ENCODE data around the gene RIBC1.
"Not testable (repeated sequence)": the region's sequence is repeated elsewhere in the genome, so short reads cannot be mapped to it uniquely, and the experiment has no call there.

RIBC1 gene

DNA sequence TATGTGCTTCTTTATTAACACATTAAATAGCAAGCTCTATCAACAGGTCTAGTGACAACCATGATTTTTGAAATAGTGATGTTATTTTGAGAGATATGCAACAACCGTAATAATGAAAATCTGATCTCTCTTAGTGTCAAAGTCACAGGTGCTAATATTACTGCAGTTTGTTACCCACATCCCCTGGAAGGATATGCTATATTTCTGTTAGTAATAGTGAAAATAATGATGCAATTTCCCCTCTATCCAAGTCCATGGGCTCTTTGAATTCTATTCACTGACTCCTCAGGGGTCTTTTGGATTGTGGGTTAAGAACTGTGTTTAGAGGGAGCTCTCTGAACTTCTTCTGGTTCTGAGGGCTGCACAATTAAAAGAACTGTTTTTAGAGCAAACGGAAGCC is 14.5 kb downstream of the RIBC1 start:
- no peak for DNase-seq

DNA sequence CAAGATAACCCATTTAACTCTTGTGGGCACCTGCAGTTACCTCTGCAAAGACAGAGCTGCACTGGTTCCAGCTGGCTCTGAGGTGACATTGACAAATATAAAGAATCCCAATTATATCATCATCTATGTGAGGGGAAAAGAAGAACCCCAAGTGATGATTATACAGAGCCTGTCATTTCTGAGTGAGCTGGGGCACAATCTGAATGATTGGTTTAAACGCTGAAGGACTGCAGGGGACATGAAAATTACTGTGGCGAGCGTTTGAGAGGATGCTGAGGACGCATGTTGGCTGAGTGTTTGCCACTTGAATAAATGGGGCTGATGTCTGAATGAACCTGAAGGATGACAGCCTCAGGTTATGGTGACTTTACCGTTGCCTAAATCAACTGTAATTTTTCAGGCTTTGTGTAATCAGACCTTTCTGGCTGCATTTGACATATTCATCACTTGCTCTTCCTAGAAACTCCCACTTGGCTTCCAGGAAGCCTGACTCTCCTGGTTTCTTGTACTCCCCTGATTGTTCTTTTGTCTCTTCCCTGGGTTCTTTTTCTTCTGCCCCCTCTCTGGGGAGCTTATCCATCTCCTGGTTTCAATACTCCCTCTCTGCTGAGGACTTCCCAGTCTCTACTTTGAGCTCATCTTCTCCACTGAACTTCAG is 15.6 kb downstream of the RIBC1 start:
- DNase-seq, result no peak

DNA sequence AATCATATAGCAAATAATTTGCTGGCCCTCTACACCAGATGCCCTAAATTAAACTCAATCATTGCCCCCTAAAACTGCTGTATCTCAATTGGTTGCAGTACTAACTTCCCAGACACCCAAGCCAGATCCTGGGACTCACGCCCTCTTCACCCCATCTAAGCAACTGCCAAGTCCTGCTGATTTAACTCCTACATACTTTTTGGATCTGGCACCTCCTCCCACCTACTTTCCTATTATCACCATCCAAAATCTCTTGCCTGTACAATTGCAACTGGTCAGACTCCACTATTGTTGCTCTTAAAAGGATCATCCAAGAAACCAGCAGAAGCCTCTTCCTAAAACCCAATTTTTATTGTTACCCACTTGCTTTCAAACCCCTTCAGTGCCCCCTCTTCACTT is 16.2 kb downstream of the RIBC1 start:
- no peak for DNase-seq

GRCh38 chrX:53440101-53440500 is 17.4 kb downstream of the RIBC1 start:
- no peak for DNase-seq

DNA sequence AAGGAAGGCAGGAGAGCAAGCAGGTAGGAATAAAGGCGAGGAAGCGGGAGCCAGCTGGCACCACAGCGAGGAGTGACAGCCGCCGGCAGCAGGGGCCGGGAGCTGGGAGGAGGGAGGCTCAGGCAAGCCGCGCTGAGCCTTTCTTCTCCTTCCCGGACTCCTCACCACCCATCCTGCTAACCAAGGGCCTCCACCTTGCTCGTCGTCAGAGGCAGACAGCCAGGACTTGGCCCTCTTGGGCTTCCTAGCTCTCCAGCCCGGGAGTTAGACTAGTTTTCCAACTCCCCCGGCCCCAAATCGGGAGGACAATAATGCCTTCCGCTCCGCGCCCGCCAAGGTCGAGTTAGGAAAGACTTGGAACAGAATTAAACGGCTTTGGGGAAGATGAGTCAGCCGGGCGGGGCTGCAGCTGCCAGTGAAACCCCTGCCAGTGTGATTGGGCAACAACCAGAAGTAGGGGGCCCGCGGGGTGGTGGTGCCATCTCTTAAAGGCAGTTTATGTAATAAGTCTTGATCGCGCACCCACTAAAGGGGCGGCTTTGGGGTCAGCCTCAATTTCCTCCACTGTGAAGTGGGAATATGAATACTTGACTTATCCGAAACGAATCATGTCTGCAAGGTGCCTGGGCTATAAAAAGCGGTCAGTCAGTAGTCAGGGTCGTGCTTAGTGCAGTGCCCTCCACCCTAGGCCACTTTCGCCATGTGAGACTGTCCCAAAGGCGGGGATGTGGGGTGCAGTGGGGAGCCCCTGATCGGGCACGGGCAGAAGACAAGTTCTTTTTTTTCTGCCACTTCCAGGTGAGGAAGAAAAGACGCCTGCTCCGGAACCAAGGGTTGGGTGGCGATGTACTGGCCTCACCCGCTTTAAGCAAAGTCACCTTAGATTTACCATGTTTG is 18.2 kb downstream of the RIBC1 start:
- peak; percentile 53 for DNase-seq

DNA sequence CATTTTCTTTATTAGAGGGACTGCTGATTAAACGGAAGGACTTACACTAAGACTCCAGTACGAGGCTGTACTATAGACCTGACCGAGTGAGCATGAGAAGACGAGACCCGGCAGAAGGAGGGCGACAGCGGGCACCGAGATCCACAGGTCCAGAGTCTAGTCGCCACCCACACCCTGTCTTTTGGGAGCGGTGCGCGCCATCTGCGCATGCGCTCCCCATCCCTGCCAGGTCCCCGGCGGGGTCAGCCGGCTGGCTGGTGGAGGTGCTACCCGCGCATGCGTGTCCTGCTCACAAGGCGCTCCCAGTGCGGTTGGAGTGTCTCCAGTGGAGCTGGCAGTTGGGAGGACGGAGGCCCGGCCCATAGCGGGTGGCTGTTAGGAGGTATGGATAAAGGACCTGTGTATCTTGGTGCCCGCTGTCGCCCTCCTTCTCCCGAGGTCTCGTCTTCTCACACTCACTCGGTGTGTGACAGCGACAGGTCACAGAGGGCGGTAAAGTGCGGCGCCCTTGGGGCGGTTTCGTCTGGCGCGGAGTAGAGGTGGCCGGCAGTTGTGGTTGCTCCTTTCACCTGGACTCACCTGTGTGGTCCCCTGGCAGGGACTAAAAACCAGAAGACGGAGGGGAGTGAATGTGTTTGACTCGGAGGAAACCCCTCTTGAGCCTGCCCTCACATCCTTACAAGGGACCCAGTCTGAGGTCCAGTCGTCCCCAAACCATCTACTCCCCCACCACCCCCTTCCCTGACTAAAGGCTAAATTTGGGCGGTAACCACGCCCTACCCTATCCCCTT is 19.1 kb downstream of the RIBC1 start:
- DNase-seq, result peak; percentile 77

GRCh38 chrX:53442322-53442631 is 19.6 kb downstream of the RIBC1 start:
- DNase-seq, result no peak

DNA sequence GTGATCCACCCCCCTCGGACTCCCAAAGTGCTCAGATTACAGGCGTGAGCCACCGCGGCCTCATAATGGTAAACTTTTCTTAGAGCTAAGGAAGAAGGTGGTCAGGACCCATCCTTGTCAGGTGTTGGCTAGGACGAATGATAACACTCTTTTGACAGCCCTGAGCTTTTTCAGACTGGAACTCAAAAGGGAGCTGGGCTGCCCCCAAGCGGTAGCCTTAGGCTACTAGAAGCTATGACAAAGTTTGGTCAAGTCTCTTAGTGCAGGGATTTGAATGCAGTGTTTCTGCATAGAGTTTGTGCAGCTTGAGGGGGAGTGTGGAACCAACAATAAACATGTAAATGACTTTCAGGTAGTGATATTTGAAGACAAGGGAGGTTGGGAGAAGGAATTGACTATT is 23.3 kb downstream of the RIBC1 start:
- no peak for DNase-seq

GRCh38 chrX:53447441-53447840 is 24.8 kb downstream of the RIBC1 start:
- DNase-seq, result no peak

GRCh38 chrX:53449632-53450031 is 27.0 kb downstream of the RIBC1 start:
- no peak for DNase-seq

- no peak for DNase-seq
Measured at GRCh38 chrX:53452812-53453211, 30.1 kb downstream of the RIBC1 start.

DNA sequence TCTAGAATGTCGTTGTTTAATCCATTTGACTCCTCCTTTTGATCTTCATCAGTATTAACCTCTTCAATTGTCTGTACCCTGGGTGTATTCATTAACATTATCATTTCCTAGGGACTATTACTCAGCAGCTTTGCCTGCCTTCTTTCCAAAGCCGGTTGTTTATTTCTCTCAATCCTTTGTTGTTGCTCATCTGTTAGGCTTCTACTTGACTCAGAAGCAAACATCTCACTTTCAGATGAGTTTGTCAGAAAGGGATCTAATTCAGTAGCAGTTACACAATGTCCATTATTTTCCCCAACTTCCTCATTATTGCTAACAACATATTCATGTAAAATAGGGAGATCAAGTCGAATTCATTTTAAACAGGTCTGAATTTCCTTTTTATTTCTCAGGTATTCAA is 33.6 kb downstream of the RIBC1 start:
- DNase-seq, result no peak

- no peak for DNase-seq
Measured at GRCh38 chrX:53458082-53458481, 35.4 kb downstream of the RIBC1 start.

GRCh38 chrX:53468659-53469058 is 46.0 kb downstream of the RIBC1 start:
- DNase-seq, result not testable (repeated sequence)

- DNase-seq, result no peak
Measured at GRCh38 chrX:53471346-53471745, 48.7 kb downstream of the RIBC1 start.

GRCh38 chrX:53474707-53475106 is 52.0 kb downstream of the RIBC1 start:
- no peak for DNase-seq

DNA sequence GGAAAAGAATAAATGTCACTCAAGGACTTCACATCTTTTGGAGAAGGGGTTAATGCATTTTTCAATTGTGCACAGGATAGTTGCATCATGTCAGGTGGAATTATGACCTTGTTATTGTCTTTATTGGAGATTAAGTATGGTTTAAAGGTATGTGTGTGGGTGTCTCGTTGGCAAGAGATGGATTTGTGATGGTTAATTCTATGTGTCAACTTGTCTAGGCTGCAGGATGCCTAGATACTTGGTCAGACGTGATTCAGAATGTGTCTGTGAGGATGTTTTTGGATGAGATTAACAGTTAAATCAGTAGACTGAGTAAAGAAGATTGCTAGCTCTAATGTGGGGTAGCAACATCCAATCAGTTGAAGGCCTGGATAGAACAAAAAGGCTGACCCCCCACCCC is 53.7 kb downstream of the RIBC1 start:
- no peak for DNase-seq

GRCh38 chrX:53479301-53479700 is 56.6 kb downstream of the RIBC1 start:
- DNase-seq, result no peak

Measured in femur (tissue), 1 donor.